ENCODE measurements around the gene PRDM2. TPM values are rescaled to one million over a fixed set of nuclear protein-coding genes. Genes with fewer than 3 reads are reported as not detected.

PRDM2 gene
- total RNA-seq, 5 donors from 2014 or later (not counting 1 experiment from before 2014, with no cell fraction given), result 93.3 to 162 (median 99.4) TPM

DNA sequence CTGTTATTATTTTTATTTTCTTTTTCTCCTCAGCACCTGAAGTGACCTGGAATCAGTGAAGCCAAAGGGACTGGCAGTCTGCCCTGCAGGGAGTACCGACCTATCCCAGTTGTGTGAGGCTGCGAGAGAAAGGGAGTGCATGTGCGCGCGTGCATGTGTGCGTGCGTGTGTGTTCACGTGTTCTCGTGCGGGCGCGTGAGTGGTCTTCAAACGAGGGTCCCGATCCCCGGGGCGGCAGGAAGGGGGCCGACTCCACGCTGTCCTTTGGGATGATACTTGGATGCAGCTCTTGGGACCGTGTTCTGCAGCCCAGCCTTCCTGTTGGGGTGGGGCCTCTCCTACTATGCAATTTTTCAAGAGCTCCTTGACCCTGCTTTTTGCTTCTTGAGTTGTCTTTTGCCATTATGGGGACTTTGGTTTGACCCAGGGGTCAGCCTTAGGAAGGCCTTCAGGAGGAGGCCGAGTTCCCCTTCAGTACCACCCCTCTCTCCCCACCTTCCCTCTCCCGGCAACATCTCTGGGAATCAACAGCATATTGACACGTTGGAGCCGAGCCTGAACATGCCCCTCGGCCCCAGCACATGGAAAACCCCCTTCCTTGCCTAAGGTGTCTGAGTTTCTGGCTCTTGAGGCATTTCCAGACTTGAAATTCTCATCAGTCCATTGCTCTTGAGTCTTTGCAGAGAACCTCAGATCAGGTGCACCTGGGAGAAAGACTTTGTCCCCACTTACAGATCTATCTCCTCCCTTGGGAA is 123.3 kb downstream of the PRDM2 start:
- Histone ChIP-seq H3K9me3 (no peaks in the 10 kb centered on the region), H3K4me3 (ENCODE audit: control insufficient read depth in 1 of 2, extremely low read depth in 1 of 2, low read length in 1 of 2) (no peak overlapping the region), H3K27me3 (replicated peaks in 1 of 2; ENCODE audit: control insufficient read depth in 2 of 2, extremely low read depth in 1 of 2, insufficient read depth in 2 of 2, low read length in 1 of 2) (peaks cover 0 to under 1% of the 10 kb centered on the region in 2 experiments), H3K36me3 (ENCODE audit: control insufficient read depth in 2 of 2, extremely low read depth in 1 of 2, insufficient read depth in 1 of 2, low read length in 1 of 2) (peaks cover 5 to 22% of the 10 kb centered on the region in 2 donors), H3K27ac (ENCODE audit: low read length) (no peak overlapping the region), H3K4me1 (ENCODE audit: control insufficient read depth in 1 of 2, extremely low read depth in 1 of 2, insufficient read depth in 2 of 2, low read length in 2 of 2) (no peaks in the 10 kb centered on the region)
- peaks cover 33% of the 10 kb centered on the region for H3K36me3 Mint-ChIP-seq
- no peaks in the 10 kb centered on the region for H3K9me3 Mint-ChIP-seq
- no peaks in the 10 kb centered on the region for H3K4me1 Mint-ChIP-seq
- WGBS (ENCODE audit: insufficient coverage), result 90% methylated on average over 21 of the region's 24 CpGs
- no peak overlapping the region for H3K27ac Mint-ChIP-seq
- H3K4me3 Mint-ChIP-seq, result no peak overlapping the region
- CTCF ChIA-PET, result no interaction called here
- no peak for ATAC-seq (replicated peaks in 1 of 4)
- DNase-seq, result no peak
- POLR2A ChIA-PET, result no interaction called here
- H3K27me3 Mint-ChIP-seq, result no peaks in the 10 kb centered on the region

DNA sequence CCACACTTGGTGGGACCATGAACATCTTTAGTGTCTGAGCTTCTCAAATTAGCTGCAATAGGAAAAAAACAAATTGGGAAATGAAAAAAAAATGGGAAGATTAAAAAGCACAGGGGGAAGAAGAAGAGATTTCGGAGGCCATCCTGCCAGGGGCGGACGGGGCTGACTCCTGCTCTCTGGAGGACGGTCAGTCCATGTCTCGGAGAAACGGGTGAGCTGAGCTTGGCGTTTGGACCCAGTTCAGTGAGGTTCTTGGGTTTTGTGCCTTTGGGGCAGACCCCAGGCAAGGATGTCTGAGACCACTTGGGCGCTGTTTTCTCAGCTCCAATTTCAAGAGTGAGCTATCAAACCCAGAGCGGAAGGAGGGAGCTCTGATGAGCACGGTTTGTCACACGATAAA is 123.9 kb downstream of the PRDM2 start:
- Histone ChIP-seq H3K9me3 (no peaks in the 10 kb centered on the region), H3K4me1 (ENCODE audit: control insufficient read depth in 1 of 2, extremely low read depth in 1 of 2, insufficient read depth in 2 of 2, low read length in 2 of 2) (peaks cover 0 to 4% of the 10 kb centered on the region in 2 experiments), H3K36me3 (ENCODE audit: control insufficient read depth in 2 of 2, extremely low read depth in 1 of 2, insufficient read depth in 1 of 2, low read length in 1 of 2) (peaks cover 5 to 18% of the 10 kb centered on the region in 2 donors), H3K27ac (ENCODE audit: low read length) (no peak overlapping the region), H3K4me3 (ENCODE audit: control insufficient read depth in 1 of 2, extremely low read depth in 1 of 2, low read length in 1 of 2) (no peak overlapping the region), H3K27me3 (replicated peaks in 1 of 2; ENCODE audit: control insufficient read depth in 2 of 2, extremely low read depth in 1 of 2, insufficient read depth in 2 of 2, low read length in 1 of 2) (peaks cover 0 to 7% of the 10 kb centered on the region in 2 experiments)
- Mint-ChIP-seq H3K36me3 (peaks cover 30% of the 10 kb centered on the region), H3K27ac (no peak overlapping the region), H3K4me1 (peaks cover 0 to 1% (median under 1%) of the 10 kb centered on the region in 3 donors), H3K4me3 (no peak overlapping the region), H3K9me3 (no peaks in the 10 kb centered on the region), H3K27me3 (peaks cover 0 to 2% of the 10 kb centered on the region in 2 donors)
- DNase-seq (no peak), ATAC-seq (replicated peaks in 1 of 4) (no peak)
- CTCF ChIA-PET, result no interaction called here
- WGBS (ENCODE audit: insufficient coverage), result 88% methylated on average over 11 of the region's 11 CpGs
- POLR2A ChIA-PET, result no interaction called here

DNA sequence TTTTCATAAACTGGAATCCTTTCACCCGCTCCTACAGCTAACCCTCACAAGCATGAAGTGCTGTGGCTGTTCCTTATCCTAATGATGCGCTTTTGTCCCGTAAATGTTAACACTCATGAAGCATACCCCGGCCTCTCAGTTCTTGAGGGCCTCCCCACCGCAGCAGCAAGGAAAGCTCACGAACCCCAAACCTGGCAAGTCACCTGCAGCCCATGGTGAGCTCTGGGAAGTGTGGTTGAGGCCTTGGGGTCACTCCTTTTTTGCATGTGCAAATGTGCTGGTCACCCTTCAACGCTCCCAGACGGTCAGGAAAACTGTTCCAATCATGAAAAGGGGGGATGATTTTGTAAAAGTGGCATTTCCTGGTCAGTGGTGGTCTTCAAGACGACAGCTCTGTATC is 124.6 kb downstream of the PRDM2 start:
- no peak for DNase-seq
- peaks cover 0 to 6% of the 10 kb centered on the region in 2 experiments for H3K4me1 ChIP-seq (ENCODE audit: control insufficient read depth in 1 of 2, extremely low read depth in 1 of 2, insufficient read depth in 2 of 2, low read length in 2 of 2)
- H3K4me3 ChIP-seq (ENCODE audit: control insufficient read depth in 1 of 2, extremely low read depth in 1 of 2, low read length in 1 of 2), result no peak overlapping the region
- peaks cover 5 to 17% of the 10 kb centered on the region in 2 donors for H3K36me3 ChIP-seq (ENCODE audit: control insufficient read depth in 2 of 2, extremely low read depth in 1 of 2, insufficient read depth in 1 of 2, low read length in 1 of 2)
- no peak overlapping the region for H3K27ac Mint-ChIP-seq
- 79% methylated on average over 9 of the region's 9 CpGs for WGBS (ENCODE audit: insufficient coverage)
- POLR2A ChIA-PET, result no interaction called here
- peaks cover 0 to 13% of the 10 kb centered on the region in 2 experiments for H3K27me3 ChIP-seq (replicated peaks in 1 of 2; ENCODE audit: control insufficient read depth in 2 of 2, extremely low read depth in 1 of 2, insufficient read depth in 2 of 2, low read length in 1 of 2)
- H3K27me3 Mint-ChIP-seq, result peaks cover under 1 to 4% of the 10 kb centered on the region in 2 donors
- H3K4me1 Mint-ChIP-seq, result peaks cover 0 to 2% (median 1%) of the 10 kb centered on the region in 3 donors
- peaks cover 29% of the 10 kb centered on the region for H3K36me3 Mint-ChIP-seq
- CTCF ChIA-PET, result no interaction called here
- H3K9me3 Mint-ChIP-seq, result no peaks in the 10 kb centered on the region
- H3K27ac ChIP-seq (ENCODE audit: low read length), result no peak overlapping the region
- no peak for ATAC-seq (replicated peaks in 1 of 4)
- no peaks in the 10 kb centered on the region for H3K9me3 ChIP-seq
- no peak overlapping the region for H3K4me3 Mint-ChIP-seq

DNA sequence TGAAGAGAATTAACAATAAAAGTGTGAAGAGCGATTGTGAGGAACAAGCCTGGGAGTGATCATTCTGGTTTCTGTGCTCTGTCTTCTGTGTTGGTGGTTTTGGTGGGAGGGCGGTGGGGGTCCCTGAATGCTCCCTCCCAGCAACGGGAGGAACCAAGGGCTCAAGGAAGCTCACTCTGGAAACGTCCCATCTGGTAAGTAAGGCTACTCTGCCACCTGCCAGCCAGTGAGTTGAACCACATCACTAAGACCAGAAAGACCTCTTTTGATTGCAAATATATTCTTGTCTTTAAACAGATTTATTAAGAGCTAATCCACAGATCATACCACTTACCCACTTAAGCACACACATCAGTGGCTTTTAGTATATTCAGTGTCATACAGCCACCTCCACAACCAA is 125.0 kb downstream of the PRDM2 start:
- no peaks in the 10 kb centered on the region for H3K9me3 Mint-ChIP-seq
- peaks cover 25% of the 10 kb centered on the region for H3K36me3 Mint-ChIP-seq
- ChIA-PET CTCF (no interaction called here), POLR2A (no interaction called here)
- 65% methylated on average over 2 of the region's 4 CpGs for WGBS (ENCODE audit: insufficient coverage)
- H3K27me3 ChIP-seq (replicated peaks in 1 of 2; ENCODE audit: control insufficient read depth in 2 of 2, extremely low read depth in 1 of 2, insufficient read depth in 2 of 2, low read length in 1 of 2), result peaks cover 0 to 13% of the 10 kb centered on the region in 2 experiments
- no peak for DNase-seq
- H3K4me1 Mint-ChIP-seq, result peaks cover 0 to 2% (median 1%) of the 10 kb centered on the region in 3 donors
- H3K27ac Mint-ChIP-seq, result no peak overlapping the region
- H3K9me3 ChIP-seq, result no peaks in the 10 kb centered on the region
- H3K27ac ChIP-seq (ENCODE audit: low read length), result no peak overlapping the region
- H3K4me3 Mint-ChIP-seq, result no peak overlapping the region
- peaks cover 5 to 13% of the 10 kb centered on the region in 2 donors for H3K36me3 ChIP-seq (ENCODE audit: control insufficient read depth in 2 of 2, extremely low read depth in 1 of 2, insufficient read depth in 1 of 2, low read length in 1 of 2)
- peaks cover 4 to 6% of the 10 kb centered on the region in 2 donors for H3K27me3 Mint-ChIP-seq
- no peak for ATAC-seq (replicated peaks in 1 of 4)
- H3K4me1 ChIP-seq (ENCODE audit: control insufficient read depth in 1 of 2, extremely low read depth in 1 of 2, insufficient read depth in 2 of 2, low read length in 2 of 2), result peaks cover 0 to 6% of the 10 kb centered on the region in 2 experiments
- no peak overlapping the region for H3K4me3 ChIP-seq (ENCODE audit: control insufficient read depth in 1 of 2, extremely low read depth in 1 of 2, low read length in 1 of 2)

DNA sequence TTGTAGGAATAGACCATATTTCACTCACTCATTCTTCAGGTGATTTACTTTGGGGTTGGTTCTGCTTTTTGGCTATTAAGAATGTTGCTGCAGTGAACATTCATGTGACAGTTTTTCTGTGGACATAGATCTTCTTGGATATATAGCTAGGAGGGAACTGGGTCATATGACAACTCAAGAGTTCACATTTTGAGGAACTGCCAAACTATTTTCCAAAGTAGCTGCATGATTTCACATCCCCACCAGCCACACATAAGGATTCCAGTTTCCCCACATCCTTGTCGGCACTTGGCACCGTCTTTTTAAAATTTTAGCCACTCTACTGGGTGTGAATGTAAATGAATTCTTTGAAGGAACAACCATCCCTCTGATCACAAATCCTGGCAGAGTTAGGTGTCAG is 126.0 kb downstream of the PRDM2 start:
- no peak overlapping the region for H3K4me3 Mint-ChIP-seq
- Histone ChIP-seq H3K36me3 (ENCODE audit: control insufficient read depth in 2 of 2, extremely low read depth in 1 of 2, insufficient read depth in 1 of 2, low read length in 1 of 2) (peaks cover 5 to 11% of the 10 kb centered on the region in 2 donors), H3K4me3 (ENCODE audit: control insufficient read depth in 1 of 2, extremely low read depth in 1 of 2, low read length in 1 of 2) (no peak overlapping the region), H3K9me3 (no peaks in the 10 kb centered on the region), H3K4me1 (ENCODE audit: control insufficient read depth in 1 of 2, extremely low read depth in 1 of 2, insufficient read depth in 2 of 2, low read length in 2 of 2) (peaks cover 0 to 6% of the 10 kb centered on the region in 2 experiments), H3K27me3 (replicated peaks in 1 of 2; ENCODE audit: control insufficient read depth in 2 of 2, extremely low read depth in 1 of 2, insufficient read depth in 2 of 2, low read length in 1 of 2) (peaks cover 0 to 14% of the 10 kb centered on the region in 2 experiments), H3K27ac (ENCODE audit: low read length) (no peak overlapping the region)
- no peak overlapping the region for H3K27ac Mint-ChIP-seq
- peaks cover 24% of the 10 kb centered on the region for H3K36me3 Mint-ChIP-seq
- no peak for ATAC-seq (replicated peaks in 1 of 4)
- WGBS (ENCODE audit: insufficient coverage), result no CpG with 5 or more reads among the region's 2 CpGs
- H3K4me1 Mint-ChIP-seq, result peaks cover 0 to 2% (median 1%) of the 10 kb centered on the region in 3 donors
- POLR2A ChIA-PET, result no interaction called here
- H3K27me3 Mint-ChIP-seq, result peaks cover 6 to 8% of the 10 kb centered on the region in 2 donors
- CTCF ChIA-PET, result no interaction called here
- no peak for DNase-seq
- H3K9me3 Mint-ChIP-seq, result no peaks in the 10 kb centered on the region

DNA sequence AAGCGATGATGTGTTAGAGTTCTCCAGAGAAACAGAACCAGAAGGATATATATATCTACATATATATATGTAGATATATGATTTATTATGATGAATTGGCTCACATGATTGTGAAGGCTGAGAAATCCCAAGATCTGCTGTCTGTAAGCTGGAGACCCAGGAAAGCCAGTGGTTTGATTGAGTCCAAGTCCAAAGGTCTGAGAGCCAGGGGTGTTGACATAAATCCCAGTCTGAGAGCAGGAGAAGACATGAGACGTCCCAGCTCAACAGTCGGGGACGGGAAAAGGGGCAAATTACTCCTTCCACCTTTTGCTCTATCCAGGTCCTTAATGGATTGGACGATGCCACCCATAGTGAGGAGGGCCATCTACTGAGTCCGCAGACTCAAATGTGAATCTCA is 126.6 kb downstream of the PRDM2 start:
- Mint-ChIP-seq H3K4me1 (peaks cover 0 to 2% (median 1%) of the 10 kb centered on the region in 3 donors), H3K4me3 (no peak overlapping the region), H3K27ac (no peak overlapping the region), H3K9me3 (no peaks in the 10 kb centered on the region), H3K36me3 (peaks cover 23% of the 10 kb centered on the region), H3K27me3 (peaks cover 6 to 8% of the 10 kb centered on the region in 2 donors)
- Histone ChIP-seq H3K9me3 (no peaks in the 10 kb centered on the region), H3K4me1 (ENCODE audit: control insufficient read depth in 1 of 2, extremely low read depth in 1 of 2, insufficient read depth in 2 of 2, low read length in 2 of 2) (peaks cover 0 to 6% of the 10 kb centered on the region in 2 experiments), H3K27ac (ENCODE audit: low read length) (no peak overlapping the region), H3K4me3 (ENCODE audit: control insufficient read depth in 1 of 2, extremely low read depth in 1 of 2, low read length in 1 of 2) (no peak overlapping the region), H3K27me3 (replicated peaks in 1 of 2; ENCODE audit: control insufficient read depth in 2 of 2, extremely low read depth in 1 of 2, insufficient read depth in 2 of 2, low read length in 1 of 2) (peaks cover 0 to 17% of the 10 kb centered on the region in 2 experiments), H3K36me3 (ENCODE audit: control insufficient read depth in 2 of 2, extremely low read depth in 1 of 2, insufficient read depth in 1 of 2, low read length in 1 of 2) (peaks cover 5 to 11% of the 10 kb centered on the region in 2 donors)
- 85% methylated on average over 4 of the region's 6 CpGs for WGBS (ENCODE audit: insufficient coverage)
- DNase-seq (no peak), ATAC-seq (replicated peaks in 1 of 4) (no peak)
- ChIA-PET CTCF (no interaction called here), POLR2A (no interaction called here)
